HFF-Myc (cell line): ENCODE measurements around the gene IRX2.

Source experiments
- DNase-seq: peaks from one replicate; pipeline ENCODE4 v3.0.0-alpha.2; 2011; ENCODE audit warnings: low read depth; ENCODE audit errors: extremely low read depth
- H3K4me3 ChIP-seq: replicated peaks from 2 replicates; pipeline ENCODE4 v1.5.1; 2011; ENCODE audit warnings: low read depth, mild to moderate bottlenecking, control low read depth, low read length
- TF ChIP-seq, protein P1 (sequence below): IDR thresholded peaks from 2 replicates; pipeline ENCODE4 v1.5.1; 2012; ENCODE audit warnings: mild to moderate bottlenecking, low read depth, low read length, control low read depth; ENCODE audit errors: missing control alignments

The IRX2 gene

DNA sequence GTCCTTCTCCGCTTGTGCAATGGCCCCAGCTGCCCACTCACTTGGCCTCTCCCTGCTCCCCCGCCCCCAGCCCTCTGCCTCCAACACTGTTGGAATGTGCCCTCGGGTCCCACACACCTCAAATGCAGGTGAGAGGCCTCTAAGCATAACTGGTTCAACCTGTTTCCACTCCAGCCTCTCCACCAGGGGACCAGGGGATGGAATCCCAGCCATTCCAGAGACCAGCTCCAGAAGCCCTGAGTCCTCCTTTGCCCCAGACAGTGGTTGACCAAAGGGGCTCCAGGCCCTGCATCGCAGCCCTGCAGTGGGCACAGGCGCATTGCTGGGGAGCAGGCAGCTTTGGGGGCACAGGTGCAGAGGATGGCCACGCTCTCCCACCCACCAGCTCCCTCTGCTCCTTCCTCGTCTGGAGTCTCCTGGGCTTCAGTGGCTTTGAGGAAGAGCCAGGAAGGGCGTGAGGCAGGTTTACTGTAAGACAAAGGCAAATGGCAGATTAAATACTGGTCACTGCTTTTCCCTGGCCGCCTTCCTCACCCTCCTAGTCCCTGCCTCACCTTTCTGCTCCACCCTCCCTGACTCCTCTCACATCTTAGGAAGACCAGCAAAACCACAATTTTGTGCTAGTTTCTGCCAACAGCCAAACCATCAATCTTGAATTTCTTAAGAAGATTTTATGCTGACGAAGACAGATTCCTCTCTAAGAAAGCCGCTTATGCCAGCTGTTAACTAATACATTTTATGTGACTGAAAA is 29.1 kb upstream of the IRX2 start:
- TF ChIP-seq, protein P1, sequence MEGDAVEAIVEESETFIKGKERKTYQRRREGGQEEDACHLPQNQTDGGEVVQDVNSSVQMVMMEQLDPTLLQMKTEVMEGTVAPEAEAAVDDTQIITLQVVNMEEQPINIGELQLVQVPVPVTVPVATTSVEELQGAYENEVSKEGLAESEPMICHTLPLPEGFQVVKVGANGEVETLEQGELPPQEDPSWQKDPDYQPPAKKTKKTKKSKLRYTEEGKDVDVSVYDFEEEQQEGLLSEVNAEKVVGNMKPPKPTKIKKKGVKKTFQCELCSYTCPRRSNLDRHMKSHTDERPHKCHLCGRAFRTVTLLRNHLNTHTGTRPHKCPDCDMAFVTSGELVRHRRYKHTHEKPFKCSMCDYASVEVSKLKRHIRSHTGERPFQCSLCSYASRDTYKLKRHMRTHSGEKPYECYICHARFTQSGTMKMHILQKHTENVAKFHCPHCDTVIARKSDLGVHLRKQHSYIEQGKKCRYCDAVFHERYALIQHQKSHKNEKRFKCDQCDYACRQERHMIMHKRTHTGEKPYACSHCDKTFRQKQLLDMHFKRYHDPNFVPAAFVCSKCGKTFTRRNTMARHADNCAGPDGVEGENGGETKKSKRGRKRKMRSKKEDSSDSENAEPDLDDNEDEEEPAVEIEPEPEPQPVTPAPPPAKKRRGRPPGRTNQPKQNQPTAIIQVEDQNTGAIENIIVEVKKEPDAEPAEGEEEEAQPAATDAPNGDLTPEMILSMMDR: no peak
- H3K4me3 ChIP-seq: no peak overlapping the region
- DNase-seq: no peak

DNA sequence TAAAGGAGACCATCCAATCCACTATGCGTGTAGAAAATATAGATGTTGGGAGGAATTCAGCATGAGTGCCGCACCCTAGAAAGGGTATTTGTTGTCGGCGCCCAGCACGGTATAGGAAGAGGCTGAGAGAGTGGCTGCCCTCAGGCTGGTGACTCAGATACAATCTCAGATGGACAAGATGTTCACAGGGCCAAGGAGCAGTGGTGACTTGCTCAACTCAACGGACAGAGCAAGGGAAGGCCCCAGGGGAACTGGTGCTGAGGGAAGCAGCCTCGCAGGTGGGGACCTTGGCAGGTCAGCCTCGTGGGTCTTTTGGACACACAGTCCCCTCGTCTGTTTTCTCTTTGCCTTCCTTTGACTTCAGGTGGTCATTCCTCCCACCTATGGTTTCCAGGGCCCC is 28.0 kb upstream of the IRX2 start:
- TF ChIP-seq, protein P1: no peak
- no peak overlapping the region for H3K4me3 ChIP-seq
- DNase-seq: no peak

DNA sequence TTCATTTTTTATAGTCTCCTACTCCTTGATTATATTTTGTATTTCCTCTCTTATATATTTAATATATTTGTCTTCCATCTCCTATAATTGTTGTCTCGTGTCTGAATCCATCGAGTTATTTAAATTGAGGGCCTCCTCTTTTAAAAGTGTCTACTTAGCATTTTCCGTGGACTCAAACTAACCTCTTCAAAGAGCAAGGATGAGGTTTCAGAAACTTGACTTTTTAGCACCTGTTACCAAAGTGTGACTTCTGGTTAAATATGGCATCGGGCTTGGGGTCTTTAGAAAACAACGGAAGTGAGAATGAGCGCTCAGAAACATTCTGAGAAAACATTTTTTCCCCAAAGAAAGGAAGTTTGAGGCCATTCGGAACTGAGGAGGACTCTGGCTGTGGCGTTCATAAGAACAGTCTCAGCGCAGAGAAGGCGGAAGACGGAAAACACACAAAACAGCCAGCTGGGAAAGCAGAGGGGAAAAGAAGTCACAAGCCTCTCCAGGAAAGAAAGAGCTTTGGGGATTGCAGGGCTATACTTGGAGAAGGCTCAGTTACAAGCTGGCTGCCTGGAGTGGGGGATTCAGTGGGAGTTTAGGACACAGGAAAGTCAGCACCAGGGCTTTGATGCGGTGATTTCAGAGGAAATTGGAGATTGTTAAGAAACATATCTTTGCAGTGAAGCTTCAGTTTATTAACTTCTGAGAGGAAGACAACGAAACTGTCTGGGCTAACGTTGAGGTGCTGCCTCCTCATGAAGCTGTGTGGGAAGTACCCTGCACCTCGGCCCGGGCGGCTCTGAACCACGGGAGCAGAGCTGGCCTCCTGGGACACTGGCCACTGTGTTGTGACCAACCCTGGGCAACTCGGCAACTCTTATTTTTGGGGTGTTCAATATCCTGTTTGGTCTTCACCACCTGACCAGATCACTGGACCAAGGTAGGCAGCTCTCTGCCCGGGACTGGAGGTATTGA is 25.1 kb upstream of the IRX2 start:
- DNase-seq: no peak
- TF ChIP-seq, protein P1: no peak
- H3K4me3 ChIP-seq: no peak overlapping the region

DNA sequence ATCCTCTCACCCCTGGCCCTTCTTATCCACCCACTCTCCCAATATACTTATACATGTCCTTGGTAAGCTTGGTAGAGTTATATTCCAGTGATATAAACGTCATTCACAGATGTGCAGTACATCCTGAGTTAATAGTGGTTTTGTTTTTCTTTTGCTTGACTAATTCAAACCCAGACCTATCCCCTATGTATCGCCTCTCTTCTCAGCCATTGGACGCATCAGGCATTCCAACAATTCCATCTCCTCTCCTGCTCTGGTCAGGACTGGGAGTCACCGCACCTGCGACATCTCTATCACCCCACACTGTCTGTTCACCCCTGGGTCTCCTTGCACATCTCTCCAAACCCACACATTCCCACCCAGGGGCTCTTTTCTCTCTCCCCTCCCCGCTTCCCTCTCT is 21.9 kb upstream of the IRX2 start:
- no peak overlapping the region for H3K4me3 ChIP-seq
- DNase-seq: no peak
- TF ChIP-seq, protein P1: no peak

DNA sequence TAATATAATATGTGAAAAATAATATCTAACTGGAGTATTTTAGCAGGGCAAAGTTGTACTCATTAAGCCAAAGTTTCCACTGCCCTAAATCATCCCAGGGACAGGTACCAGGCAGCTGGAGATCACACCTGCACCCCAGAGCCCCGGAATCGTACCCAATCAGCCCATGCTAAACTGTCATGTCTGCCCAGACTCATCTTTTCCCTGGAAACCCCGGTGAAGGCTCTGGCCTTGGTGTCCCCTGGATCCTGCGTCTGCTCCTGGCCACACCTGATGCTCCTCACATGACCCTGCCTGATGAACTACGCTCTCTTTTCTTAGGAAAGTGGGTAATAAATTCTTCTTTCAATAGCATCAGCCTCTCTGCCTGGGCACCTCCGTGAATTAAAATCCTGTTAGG is 15.6 kb upstream of the IRX2 start:
- no peak for DNase-seq
- no peak overlapping the region for H3K4me3 ChIP-seq
- TF ChIP-seq, protein P1: no peak

DNA sequence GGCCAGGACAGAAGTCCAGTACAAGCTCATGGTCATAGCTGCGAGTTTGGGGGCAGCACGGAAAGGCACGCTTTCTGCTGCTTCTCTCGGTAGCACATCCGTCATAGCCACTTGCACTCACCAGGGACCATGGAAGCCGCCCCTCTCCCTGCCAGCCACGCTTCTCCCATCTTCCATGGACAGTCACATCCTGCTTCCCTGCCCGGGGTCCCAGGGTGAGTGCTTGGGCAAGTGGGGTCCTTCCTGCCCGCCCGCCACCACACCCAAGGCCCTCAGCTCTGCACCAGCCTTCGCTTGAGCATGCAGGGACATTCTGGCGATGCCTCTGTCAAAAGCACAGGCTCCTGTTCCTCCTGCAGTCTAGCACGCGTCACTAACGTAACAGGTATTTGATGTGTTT is 13.1 kb upstream of the IRX2 start:
- no peak for DNase-seq
- TF ChIP-seq, protein P1: no peak
- no peak overlapping the region for H3K4me3 ChIP-seq
